ENCODE measurements around the gene GSK3A.

GRCh38 chr19:42270346-42271044 is 28.1 kb upstream of the GSK3A start:
- TF ChIP-seq CTCF (tag by site-specific recombination; IDR thresholded peaks at IDR 0.05) (no peak), ZSCAN30 (tag by site-specific recombination; IDR thresholded peaks at IDR 0.05) (no peak), SP2 (tag by site-specific recombination; IDR thresholded peaks at IDR 0.05) (peak; percentile 42), KLF10 (tag by site-specific recombination; IDR thresholded peaks at IDR 0.05) (no peak), TRIM28 (IDR thresholded peaks at IDR 0.05; ENCODE audit: borderline replicate concordance, low read length) (no peak), ZNF585B (tag by site-specific recombination; IDR thresholded peaks at IDR 0.05) (no peak), ATF2 (tag by site-specific recombination; IDR thresholded peaks at IDR 0.05; ENCODE audit: low read depth) (no peak), ZNF660 (tag by site-specific recombination; IDR thresholded peaks at IDR 0.05) (no peak), MYNN (tag by site-specific recombination; IDR thresholded peaks at IDR 0.05; ENCODE audit: borderline replicate concordance) (no peak), PBX3 (CRISPR knock-in tag; IDR thresholded peaks at IDR 0.05) (no peak), ZNF391 (tag by site-specific recombination; IDR thresholded peaks at IDR 0.05; ENCODE audit: borderline replicate concordance, low read depth) (no peak), ZNF792 (tag by site-specific recombination; IDR thresholded peaks at IDR 0.05) (no peak), INSM2 (tag by site-specific recombination; IDR thresholded peaks at IDR 0.05) (no peak)
